Measurements from ENCODE around the gene TNXB.

DNA sequence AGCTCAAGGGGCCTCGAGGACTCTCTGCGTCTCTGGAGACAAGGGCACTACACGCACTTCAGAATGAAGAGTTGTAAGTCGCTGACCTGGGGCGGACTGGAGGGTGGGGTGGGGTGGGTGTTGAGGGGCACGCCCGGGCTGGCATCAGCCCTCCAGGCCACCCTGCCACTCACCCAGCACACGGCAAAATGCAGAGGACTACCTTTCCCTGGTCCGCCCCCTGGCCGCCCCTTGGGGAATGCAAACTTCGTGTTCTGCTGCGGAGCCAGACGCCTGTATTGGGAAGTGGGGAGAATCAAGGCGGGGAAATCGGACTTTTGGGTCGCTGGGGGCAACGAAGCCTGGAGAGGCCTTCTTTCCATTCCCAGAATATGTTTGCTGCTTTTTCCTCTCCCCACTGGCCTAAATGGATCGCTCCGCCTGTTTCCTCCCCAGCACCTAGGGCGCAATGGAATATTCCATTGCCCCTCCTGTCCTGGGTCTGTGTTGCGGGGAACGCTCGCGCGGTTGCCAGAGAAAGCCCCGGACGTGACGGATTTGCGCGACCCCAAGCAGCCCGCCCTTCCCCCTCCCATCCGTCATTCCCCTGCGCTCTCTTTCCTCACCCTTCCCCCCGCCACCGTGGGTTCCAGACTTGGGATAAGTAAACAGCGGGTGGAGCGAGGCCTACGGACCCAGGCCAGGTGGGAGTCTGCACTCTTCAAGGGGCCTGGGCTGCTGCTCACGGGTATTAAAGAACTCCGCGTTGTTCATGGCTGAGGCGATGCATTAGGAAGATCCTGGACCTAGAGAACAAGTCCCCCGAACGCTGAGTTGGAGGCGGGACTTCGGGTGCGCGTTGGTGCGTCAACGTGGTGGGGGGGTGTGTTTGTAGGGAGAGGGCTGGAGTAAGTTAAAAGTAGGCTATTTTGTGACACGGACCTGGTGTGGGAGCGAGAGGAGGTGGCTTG lies 44.7 kb upstream of the TNXB start, which contains the start of gene PPT2:
- TF ChIP-seq ERF (CRISPR knock-in tag; IDR thresholded peaks at IDR 0.05) (no peak), CTCF (IDR thresholded peaks at IDR 0.05 in 2 of 3, conservative IDR thresholded peaks at IDR 0.05 in 1 of 3; ENCODE audit: insufficient read depth in 2 of 3, low read depth in 1 of 3, low read length in 3 of 3) (peak; percentile 36 to 47 (median 40); a peak in 4 of 6 replicates), EP300 (IDR thresholded peaks at IDR 0.05; ENCODE audit: low read length) (peak; percentile 34; the same call in 1 of the 2 replicates), KLF6 (CRISPR knock-in tag; IDR thresholded peaks at IDR 0.05; ENCODE audit: borderline replicate concordance) (no peak)

Data from K562 (cell line).